GM23338 (cell line): ENCODE results near the gene TTC22. TPM values are rescaled to one million over a fixed set of nuclear protein-coding genes. Genes with fewer than 3 reads are reported as not detected.

Source experiments
- ATAC-seq: fragments of 200-7000 bp; cut with Tn5 transposase; 3 replicates; pipeline ENCODE4 v1.9.1; 2020
- DNase-seq: peaks from one replicate; pipeline ENCODE4 v3.0.0-alpha.2; 2015; ENCODE audit warnings: low spot score
- H2AFZ ChIP-seq: fragments of 200-600 bp; sonication (generic); 2 replicates; pipeline ENCODE4 v1.8.0; 2016; ENCODE audit warnings: antibody characterized with exemption, mild to moderate bottlenecking, moderate library complexity
- H3F3A ChIP-seq: fragments of 200-600 bp; sonication (generic); replicated peaks from 2 replicates; pipeline ENCODE4 v1.8.0; 2017; ENCODE audit warnings: antibody characterized with exemption, mixed run types, low read depth
- H3K27ac ChIP-seq: fragments of 200-600 bp; sonication (generic); 2 replicates; pipeline ENCODE4 v1.6.1; 2016; ENCODE audit warnings: low read depth
- H3K27me3 ChIP-seq: fragments of 200-600 bp; sonication (generic); 2 replicates; pipeline ENCODE4 v1.8.0; 2016; ENCODE audit warnings: mild to moderate bottlenecking, mixed run types, moderate library complexity; ENCODE audit not compliant: insufficient read depth
- H3K36me3 ChIP-seq: fragments of 200-600 bp; sonication (generic); 2 replicates; pipeline ENCODE4 v1.8.0; 2016; ENCODE audit warnings: mild to moderate bottlenecking; ENCODE audit not compliant: insufficient read depth
- H3K4me1 ChIP-seq: fragments of 200-600 bp; sonication (generic); 2 replicates; pipeline ENCODE4 v1.8.0; 2016; ENCODE audit warnings: mild to moderate bottlenecking, moderate library complexity; ENCODE audit not compliant: insufficient read depth
- H3K4me2 ChIP-seq: fragments of 200-600 bp; sonication (generic); 2 replicates; pipeline ENCODE4 v1.7.1; 2017; ENCODE audit warnings: mixed run types
- H3K4me3 ChIP-seq: fragments of 200-600 bp; sonication (generic); 2 replicates; pipeline ENCODE4 v1.6.1; 2016; ENCODE audit warnings: mixed run types
- H3K79me2 ChIP-seq: fragments of 200-600 bp; sonication (generic); replicated peaks from 2 replicates; pipeline ENCODE4 v1.8.0; 2017; ENCODE audit warnings: mild to moderate bottlenecking; ENCODE audit not compliant: insufficient read depth
- H3K9me2 ChIP-seq: fragments of 200-600 bp; sonication (generic); 2 replicates; pipeline ENCODE4 v1.8.0; 2017; ENCODE audit not compliant: insufficient read depth
- H4K20me1 ChIP-seq: fragments of 200-600 bp; sonication (generic); replicated peaks from 2 replicates; pipeline ENCODE4 v1.8.0; 2017; ENCODE audit warnings: mild to moderate bottlenecking; ENCODE audit not compliant: insufficient read depth
- H3K27ac Mint-ChIP-seq: 2 replicates; pipeline ENCODE4 v1.8.0; 2020; ENCODE audit warnings: inconsistent platforms, mild to moderate bottlenecking, moderate library complexity, mixed read lengths
- H3K27me3 Mint-ChIP-seq: 3 replicates; pipeline ENCODE4 v1.8.0; 2022; ENCODE audit warnings: low read depth, mild to moderate bottlenecking, moderate library complexity, mixed read lengths, inconsistent platforms; ENCODE audit not compliant: insufficient read depth, poor library complexity
- H3K36me3 Mint-ChIP-seq: 3 replicates; pipeline ENCODE4 v1.8.0; 2021; ENCODE audit warnings: low read depth, mild to moderate bottlenecking, inconsistent platforms, moderate library complexity, mixed read lengths
- H3K4me1 Mint-ChIP-seq: 3 replicates; pipeline ENCODE4 v1.8.0; 2020; ENCODE audit warnings: mild to moderate bottlenecking, inconsistent platforms, mixed read lengths
- H3K4me3 Mint-ChIP-seq: 3 replicates; pipeline ENCODE4 v1.8.0; 2021; ENCODE audit warnings: moderate library complexity, mild to moderate bottlenecking, inconsistent platforms, mixed read lengths
- H3K9me3 Mint-ChIP-seq: 3 replicates; pipeline ENCODE4 v1.8.0; 2020; ENCODE audit warnings: moderate library complexity, mild to moderate bottlenecking, inconsistent platforms, mixed read lengths
- ETS1 ChIP-seq: IDR thresholded peaks from 2 replicates; pipeline ENCODE4 v1.6.1; 2016; ENCODE audit warnings: antibody characterized with exemption
- EZH2phosphoT487 ChIP-seq: fragments of 200-600 bp; sonication (generic); IDR thresholded peaks from one replicate; pipeline ENCODE4 v1.8.1; 2018; ENCODE audit warnings: antibody characterized with exemption; ENCODE audit not compliant: unreplicated experiment
- NANOG ChIP-seq: IDR thresholded peaks from 2 replicates; pipeline ENCODE4 v1.6.1; 2016; ENCODE audit warnings: antibody characterized with exemption, borderline replicate concordance
- REST ChIP-seq: IDR thresholded peaks from one replicate; pipeline ENCODE4 v1.6.1; 2018; ENCODE audit warnings: antibody characterized with exemption; ENCODE audit not compliant: unreplicated experiment
- STAT1 ChIP-seq: IDR thresholded peaks from one replicate; pipeline ENCODE4 v1.6.1; 2016; ENCODE audit warnings: antibody characterized with exemption; ENCODE audit not compliant: unreplicated experiment
- ZNF114 ChIP-seq: fragments of 250-450 bp; sonication (Bioruptor Pico); IDR thresholded peaks from 2 replicates; pipeline ENCODE4 v1.5.0; 2020; ENCODE audit warnings: mild to moderate bottlenecking, moderate library complexity
- ZNF462 ChIP-seq: fragments of 250-450 bp; sonication (Bioruptor Pico); IDR thresholded peaks from 2 replicates; pipeline ENCODE4 v1.5.0; 2020; ENCODE audit warnings: mild to moderate bottlenecking, moderate library complexity
- polyA plus RNA-seq: library from polyadenylated mRNA; unstranded; fragments of >200 nt; fragmentation: Nextera tagmentation; extraction: Ambion mirVana; gene quantifications from 2 replicates; pipeline ENCODE4 v1.2.1, GENCODE V29; 2016
- total RNA-seq: library from RNA; depleted of rRNA; stranded (reverse); fragments of >200 nt; shearing (Covaris generic); gene quantifications from 2 replicates; pipeline ENCODE4 v1.2.3, GENCODE V29; 2014

TTC22 gene
- total and polyA plus RNA-seq, 2 experiments from 2014 or later, result 1.2 to 2.5 TPM

GRCh38 chr1:54782156-54782555, 19.0 kb downstream of the TTC22 start (continued):
- TF ChIP-seq REST (no peak), ZNF114 (CRISPR knock-in tag) (no peak), STAT1 (no peak)

DNA sequence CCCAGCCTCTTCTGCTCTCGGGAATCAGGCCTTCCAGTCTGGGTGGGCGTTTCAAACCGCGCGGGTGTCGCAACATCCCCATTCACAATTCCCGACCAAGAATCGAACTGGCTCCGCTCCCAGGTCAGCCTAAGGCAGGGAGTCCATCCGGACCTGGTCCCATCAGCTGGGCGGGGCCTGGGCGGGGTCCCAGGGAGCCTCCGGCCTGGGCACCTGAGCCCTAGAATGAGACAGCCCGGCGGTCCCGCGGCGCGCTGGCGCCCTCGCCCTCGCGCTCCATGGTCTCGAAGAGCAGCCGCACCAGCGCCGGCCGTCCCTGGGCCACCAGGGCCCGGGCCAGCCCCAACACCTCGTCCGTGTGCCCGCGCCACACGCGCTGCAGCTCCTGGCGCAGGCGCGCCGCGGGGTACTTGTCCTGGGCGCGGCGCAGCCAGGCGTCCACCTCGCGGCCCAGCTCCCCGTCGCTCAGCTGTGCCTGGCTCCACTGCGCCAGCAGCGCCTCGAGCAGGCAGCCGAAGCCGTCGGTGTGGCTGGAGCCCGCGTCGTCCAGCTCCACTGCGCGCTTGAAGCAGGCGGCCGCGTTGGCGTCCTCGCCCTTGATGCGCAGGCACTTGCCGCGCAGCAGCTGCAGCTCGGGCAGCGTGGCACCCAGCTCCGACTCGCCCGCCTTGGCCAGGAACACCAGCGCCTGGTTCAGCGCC, 19.9 kb downstream of the TTC22 start:
- peak overlapping the region; percentile 95 for H2AFZ ChIP-seq
- no peaks in the 10 kb centered on the region for H3K9me3 Mint-ChIP-seq
- H3K79me2 ChIP-seq, result no peaks in the 10 kb centered on the region
- H3K36me3 Mint-ChIP-seq, result no peaks in the 10 kb centered on the region; the same call in 2 of the 3 replicates
- peak overlapping the region; percentile 53 for H3K4me3 Mint-ChIP-seq
- H3K9me2 ChIP-seq, result no peaks in the 10 kb centered on the region
- H3K27ac Mint-ChIP-seq, result no peak overlapping the region
- H3K4me3 ChIP-seq, result peak overlapping the region; percentile 53
- 0 out of 2 replicates have a peak, but pooled peaks cover 2% of the 10 kb centered on the region for H4K20me1 ChIP-seq
- H3K36me3 ChIP-seq, result no peaks in the 10 kb centered on the region
- peak; percentile 81 for DNase-seq
- H3K27ac ChIP-seq, result no peak overlapping the region
- peaks cover 5% of the 10 kb centered on the region; the same call in 2 of the 3 replicates for H3K4me1 Mint-ChIP-seq
- peaks cover 45% of the 10 kb centered on the region for H3K27me3 ChIP-seq
- H3F3A ChIP-seq, result peaks cover 8% of the 10 kb centered on the region
- peaks cover 4% of the 10 kb centered on the region; the same call in 1 of the 2 replicates for H3K4me1 ChIP-seq
- ATAC-seq, result peak; percentile 90
- TF ChIP-seq NANOG, result no peak
- no peak for TF ChIP-seq REST
- TF ChIP-seq EZH2phosphoT487, result no peak
- TF ChIP-seq ZNF462 (CRISPR knock-in tag), result no peak
- TF ChIP-seq ETS1, result no peak
- no peak for TF ChIP-seq STAT1
- H3K4me2 ChIP-seq, result peak overlapping the region; percentile 73
- H3K27me3 Mint-ChIP-seq, result peaks cover 33% of the 10 kb centered on the region
